ENCODE results near the gene CACNA1B. TPM values are rescaled to one million over a fixed set of nuclear protein-coding genes. Genes with fewer than 3 reads are reported as not detected.
A peak's percentile ranks its signal among the peaks of the same experiment; 100 is the strongest.

The CACNA1B gene
- total RNA-seq, 1 experiment from 2014 or later, result 7.8 TPM

DNA sequence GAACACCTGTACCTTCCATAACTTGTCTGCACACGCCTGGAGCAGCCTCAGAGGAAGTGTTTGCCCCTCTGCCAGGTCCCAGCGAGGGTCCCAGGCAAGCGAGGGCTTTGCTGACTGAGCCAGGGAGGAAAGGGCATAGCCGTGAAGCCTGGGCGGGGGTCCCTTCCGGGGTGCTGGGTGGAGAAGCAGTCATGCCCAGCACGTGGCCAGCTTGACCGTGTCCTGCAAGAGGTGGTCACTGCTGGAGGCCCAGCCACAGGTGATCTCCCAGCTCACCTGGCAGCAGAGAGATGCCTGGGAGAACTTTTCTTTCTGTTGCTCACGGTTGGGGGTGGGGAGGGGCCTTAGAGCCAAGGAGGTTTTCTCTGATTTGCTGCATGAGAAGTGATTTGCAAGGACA, 195.3 kb downstream of the CACNA1B start:
- Mint-ChIP-seq H3K4me3 (no peak overlapping the region), H3K27ac (peak overlapping the region; percentile 49 to 91 (median 79); a peak in 5 of 7 replicates), H3K4me1 (peaks cover 40 to 42% of the 10 kb centered on the region in 2 experiments), H3K27me3 (ENCODE audit: low read depth) (peaks cover 1% of the 10 kb centered on the region; the same call in 1 of the 2 replicates), H3K36me3 (ENCODE audit: insufficient read depth in 1 of 3, low read depth in 3 of 3) (peaks cover 2 to 12% (median 6%) of the 10 kb centered on the region in 3 experiments; a peak in 5 of 7 replicates), H3K9me3 (no peaks in the 10 kb centered on the region)
- Histone ChIP-seq H3K27ac (ENCODE audit: insufficient read length, low read depth, low read length) (no peak overlapping the region), H2BK20ac (ENCODE audit: low read depth, low read length, poor library complexity, severe bottlenecking) (no peak overlapping the region), H4K20me1 (ENCODE audit: control insufficient read depth, insufficient read depth, insufficient read length) (no peaks in the 10 kb centered on the region), H3K79me1 (ENCODE audit: insufficient read depth, low read depth, low read length, poor library complexity, severe bottlenecking) (no peaks in the 10 kb centered on the region), H2AK5ac (ENCODE audit: insufficient read length, low read length) (no peak overlapping the region), H3K23ac (ENCODE audit: insufficient read length, low read depth, low read length) (no peak overlapping the region), H3K4me2 (ENCODE audit: insufficient read depth, insufficient read length, low read length) (no peak overlapping the region), H3K18ac (ENCODE audit: insufficient read length, low read depth, low read length) (peak overlapping the region; percentile 47), H3T11ph (ENCODE audit: low read length) (no peak overlapping the region), H3K23me2 (ENCODE audit: insufficient read length, low read depth, low read length, poor library complexity, severe bottlenecking) (peaks cover 3% of the 10 kb centered on the region), H3K9ac (ENCODE audit: extremely low read depth, insufficient read length, low read length) (no peak overlapping the region), H4K8ac (replicated peaks; ENCODE audit: insufficient read length, low read depth, low read length) (no peak overlapping the region), H3K56ac (ENCODE audit: insufficient read length, low read depth, low read length) (no peak overlapping the region), H3K14ac (ENCODE audit: insufficient read depth, low read length) (no peak overlapping the region), H4K91ac (ENCODE audit: insufficient read length, low read depth, low read length) (no peak overlapping the region), H2BK12ac (ENCODE audit: insufficient read length, low read depth, low read length) (no peak overlapping the region), H3K9me3 (ENCODE audit: control insufficient read depth, low read depth, low read length) (no peaks in the 10 kb centered on the region), H3K4ac (ENCODE audit: low read depth, low read length) (no peak overlapping the region), H2BK15ac (ENCODE audit: low read depth, low read length) (no peak overlapping the region), H3K79me2 (ENCODE audit: insufficient read depth, low read length) (no peaks in the 10 kb centered on the region), H2BK5ac (ENCODE audit: insufficient read length, low read length) (no peak overlapping the region), H2BK120ac (ENCODE audit: low read depth, low read length, poor library complexity, severe bottlenecking) (no peak overlapping the region), H2AFZ (ENCODE audit: low read length) (no peak overlapping the region), H3K4me1 (ENCODE audit: insufficient read depth, low read length) (peaks cover 3% of the 10 kb centered on the region; the same call in 1 of the 2 replicates), H4K5ac (ENCODE audit: insufficient read length, low read depth, low read length) (no peak overlapping the region), H3K27me3 (ENCODE audit: insufficient read depth, low read length) (no peaks in the 10 kb centered on the region)
- TF ChIP-seq, protein P1, sequence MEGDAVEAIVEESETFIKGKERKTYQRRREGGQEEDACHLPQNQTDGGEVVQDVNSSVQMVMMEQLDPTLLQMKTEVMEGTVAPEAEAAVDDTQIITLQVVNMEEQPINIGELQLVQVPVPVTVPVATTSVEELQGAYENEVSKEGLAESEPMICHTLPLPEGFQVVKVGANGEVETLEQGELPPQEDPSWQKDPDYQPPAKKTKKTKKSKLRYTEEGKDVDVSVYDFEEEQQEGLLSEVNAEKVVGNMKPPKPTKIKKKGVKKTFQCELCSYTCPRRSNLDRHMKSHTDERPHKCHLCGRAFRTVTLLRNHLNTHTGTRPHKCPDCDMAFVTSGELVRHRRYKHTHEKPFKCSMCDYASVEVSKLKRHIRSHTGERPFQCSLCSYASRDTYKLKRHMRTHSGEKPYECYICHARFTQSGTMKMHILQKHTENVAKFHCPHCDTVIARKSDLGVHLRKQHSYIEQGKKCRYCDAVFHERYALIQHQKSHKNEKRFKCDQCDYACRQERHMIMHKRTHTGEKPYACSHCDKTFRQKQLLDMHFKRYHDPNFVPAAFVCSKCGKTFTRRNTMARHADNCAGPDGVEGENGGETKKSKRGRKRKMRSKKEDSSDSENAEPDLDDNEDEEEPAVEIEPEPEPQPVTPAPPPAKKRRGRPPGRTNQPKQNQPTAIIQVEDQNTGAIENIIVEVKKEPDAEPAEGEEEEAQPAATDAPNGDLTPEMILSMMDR (conservative IDR thresholded peaks at IDR 0.05), result no peak
- no CpG with 5 or more reads among the region's 9 CpGs for WGBS (ENCODE audit: extremely low coverage, insufficient read length, low lambda C conversion rate)
- peak; percentile 28 for DNase-seq
